ENCODE measurements around the gene MKNK1. TPM values are rescaled to one million over a fixed set of nuclear protein-coding genes. Genes with fewer than 3 reads are reported as not detected.

The MKNK1 gene
- total and polyA plus RNA-seq, 2 of the 4 experiments (the other 2 are of a cell fraction): 14.3 to 35.2 TPM

DNA sequence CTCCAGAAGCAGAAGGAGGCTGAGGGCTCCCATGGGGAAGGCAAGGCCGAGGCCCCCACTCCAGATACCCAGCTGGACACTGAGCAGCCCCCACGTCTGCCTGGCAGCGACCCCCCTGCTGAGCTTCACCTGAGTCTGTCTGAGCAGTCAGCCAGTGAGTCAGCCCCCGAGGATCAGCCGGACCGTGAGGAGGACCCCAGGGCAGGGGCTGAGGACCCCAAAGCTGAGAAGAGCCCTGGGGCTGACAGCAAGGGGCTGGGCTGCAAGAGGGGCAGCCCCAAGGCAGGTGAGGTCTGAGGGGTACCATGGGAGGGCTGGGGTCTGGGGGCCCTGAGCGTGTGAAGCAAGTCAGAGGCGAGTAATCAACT lies 93.1 kb downstream of the MKNK1 start:
- Histone ChIP-seq H3K4me3 (ENCODE audit: insufficient read depth, low read depth, low read length) (no peak overlapping the region), H3K18ac (ENCODE audit: low read depth, low read length) (no peak overlapping the region), H4K8ac (ENCODE audit: low read depth in 2 of 2, low read length in 2 of 2) (no peak overlapping the region), H4K5ac (ENCODE audit: low read depth, low read length) (no peak overlapping the region), H3K4me1 (ENCODE audit: control insufficient read depth, insufficient read depth, low read length) (no peaks in the 10 kb centered on the region), H2BK20ac (ENCODE audit: low read depth, low read length) (no peak overlapping the region), H3K56ac (ENCODE audit: extremely low read depth, insufficient read depth, low read length) (no peak overlapping the region), H3K79me1 (ENCODE audit: low read depth in 1 of 2, low read length in 2 of 2) (no peaks in the 10 kb centered on the region), H2AK5ac (ENCODE audit: low read depth, low read length) (no peak overlapping the region), H4K91ac (ENCODE audit: insufficient read depth, low read depth, low read length) (no peak overlapping the region), H2BK5ac (ENCODE audit: low read depth, low read length, poor library complexity, severe bottlenecking) (no peak overlapping the region), H3K4me2 (ENCODE audit: low read depth, low read length) (no peak overlapping the region), H2BK120ac (ENCODE audit: low read depth, low read length) (no peak overlapping the region), H2AFZ (replicated peaks; ENCODE audit: low read length, poor library complexity) (no peak overlapping the region), H3K9me1 (ENCODE audit: insufficient read depth, low read length) (no peaks in the 10 kb centered on the region), H3K14ac (replicated peaks; ENCODE audit: low read depth, low read length) (no peak overlapping the region), H3K9ac (ENCODE audit: low read depth, low read length) (no peak overlapping the region), H2BK15ac (ENCODE audit: low read depth, low read length) (no peak overlapping the region), H2AK9ac (replicated peaks; ENCODE audit: low read depth, low read length, poor library complexity) (no peak overlapping the region), H3K4ac (ENCODE audit: low read depth, low read length) (no peak overlapping the region), H4K20me1 (ENCODE audit: insufficient read depth, low read length) (no peaks in the 10 kb centered on the region), H3K23ac (ENCODE audit: low read depth, low read length) (no peak overlapping the region), H3K36me3 (ENCODE audit: control insufficient read depth, insufficient read depth, low read length) (no peaks in the 10 kb centered on the region), H3K27ac (ENCODE audit: insufficient read depth, low read length) (no peak overlapping the region), H3K27me3 (ENCODE audit: control insufficient read depth, insufficient read depth, low read length) (peaks cover 39% of the 10 kb centered on the region), H3K9me3 (ENCODE audit: control insufficient read depth, insufficient read depth, low read length) (no peaks in the 10 kb centered on the region)
- in situ Hi-C loops (cut with MboI; ENCODE audit: low sequenced_read_pairs) (no loop called here), dilution Hi-C loops (cut with HindIII; ENCODE audit: low sequenced_read_pairs, unreplicated experiment) (no loop called here), intact Hi-C loops (cut with micrococcal nuclease) (no loop called here)
- WGBS, 2 experiments (ENCODE audit: extremely low coverage in 2 of 2, insufficient read length in 1 of 2): 66% methylated on average over 6 of the region's 8 CpGs; no CpG with 5 or more reads in 1 of the 2 experiments
- no peak for DNase-seq
- BruUV-seq (replicated peaks): no TSS peak
- ATAC-seq (ENCODE audit: low read depth): no peak
- no peak for TF ChIP-seq RCOR1 (IDR thresholded peaks at IDR 0.05; ENCODE audit: insufficient replicate concordance, low read length)
- TF ChIP-seq SMC3 (IDR thresholded peaks at IDR 0.05; ENCODE audit: low read depth, low read length): no peak
- TF ChIP-seq, protein P1, sequence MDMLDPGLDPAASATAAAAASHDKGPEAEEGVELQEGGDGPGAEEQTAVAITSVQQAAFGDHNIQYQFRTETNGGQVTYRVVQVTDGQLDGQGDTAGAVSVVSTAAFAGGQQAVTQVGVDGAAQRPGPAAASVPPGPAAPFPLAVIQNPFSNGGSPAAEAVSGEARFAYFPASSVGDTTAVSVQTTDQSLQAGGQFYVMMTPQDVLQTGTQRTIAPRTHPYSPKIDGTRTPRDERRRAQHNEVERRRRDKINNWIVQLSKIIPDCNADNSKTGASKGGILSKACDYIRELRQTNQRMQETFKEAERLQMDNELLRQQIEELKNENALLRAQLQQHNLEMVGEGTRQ (IDR thresholded peaks at IDR 0.05; ENCODE audit: low read depth, low read length): no peak
- no peak for TF ChIP-seq NFE2L2 (IDR thresholded peaks at IDR 0.05; ENCODE audit: low read depth, low read length)
- TF ChIP-seq FOS (IDR thresholded peaks at IDR 0.05; ENCODE audit: low read depth, low read length): no peak
- TF ChIP-seq MAZ (IDR thresholded peaks at IDR 0.05; ENCODE audit: borderline replicate concordance, low read depth, low read length): no peak
- TF ChIP-seq POLR2A (IDR thresholded peaks at IDR 0.05; ENCODE audit: low read depth, low read length): no peak
- TF ChIP-seq BHLHE40 (IDR thresholded peaks at IDR 0.05; ENCODE audit: low read depth, low read length): no peak
- no peak for TF ChIP-seq RAD21 (IDR thresholded peaks at IDR 0.05; ENCODE audit: low read length)
- TF ChIP-seq, protein P2, sequence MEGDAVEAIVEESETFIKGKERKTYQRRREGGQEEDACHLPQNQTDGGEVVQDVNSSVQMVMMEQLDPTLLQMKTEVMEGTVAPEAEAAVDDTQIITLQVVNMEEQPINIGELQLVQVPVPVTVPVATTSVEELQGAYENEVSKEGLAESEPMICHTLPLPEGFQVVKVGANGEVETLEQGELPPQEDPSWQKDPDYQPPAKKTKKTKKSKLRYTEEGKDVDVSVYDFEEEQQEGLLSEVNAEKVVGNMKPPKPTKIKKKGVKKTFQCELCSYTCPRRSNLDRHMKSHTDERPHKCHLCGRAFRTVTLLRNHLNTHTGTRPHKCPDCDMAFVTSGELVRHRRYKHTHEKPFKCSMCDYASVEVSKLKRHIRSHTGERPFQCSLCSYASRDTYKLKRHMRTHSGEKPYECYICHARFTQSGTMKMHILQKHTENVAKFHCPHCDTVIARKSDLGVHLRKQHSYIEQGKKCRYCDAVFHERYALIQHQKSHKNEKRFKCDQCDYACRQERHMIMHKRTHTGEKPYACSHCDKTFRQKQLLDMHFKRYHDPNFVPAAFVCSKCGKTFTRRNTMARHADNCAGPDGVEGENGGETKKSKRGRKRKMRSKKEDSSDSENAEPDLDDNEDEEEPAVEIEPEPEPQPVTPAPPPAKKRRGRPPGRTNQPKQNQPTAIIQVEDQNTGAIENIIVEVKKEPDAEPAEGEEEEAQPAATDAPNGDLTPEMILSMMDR (conservative IDR thresholded peaks at IDR 0.05; ENCODE audit: low read depth, low read length): no peak
- no peak for TF ChIP-seq RFX5 (IDR thresholded peaks at IDR 0.05; ENCODE audit: low read depth, low read length)
- TF ChIP-seq CEBPB (IDR thresholded peaks at IDR 0.05; ENCODE audit: low read depth, low read length): no peak
- no peak for TF ChIP-seq CHD1 (IDR thresholded peaks at IDR 0.05; ENCODE audit: low read depth, low read length)
- TF ChIP-seq, protein P3, sequence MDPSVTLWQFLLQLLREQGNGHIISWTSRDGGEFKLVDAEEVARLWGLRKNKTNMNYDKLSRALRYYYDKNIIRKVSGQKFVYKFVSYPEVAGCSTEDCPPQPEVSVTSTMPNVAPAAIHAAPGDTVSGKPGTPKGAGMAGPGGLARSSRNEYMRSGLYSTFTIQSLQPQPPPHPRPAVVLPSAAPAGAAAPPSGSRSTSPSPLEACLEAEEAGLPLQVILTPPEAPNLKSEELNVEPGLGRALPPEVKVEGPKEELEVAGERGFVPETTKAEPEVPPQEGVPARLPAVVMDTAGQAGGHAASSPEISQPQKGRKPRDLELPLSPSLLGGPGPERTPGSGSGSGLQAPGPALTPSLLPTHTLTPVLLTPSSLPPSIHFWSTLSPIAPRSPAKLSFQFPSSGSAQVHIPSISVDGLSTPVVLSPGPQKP (IDR thresholded peaks at IDR 0.05; ENCODE audit: borderline replicate concordance, low read depth, low read length): no peak
- TF ChIP-seq MXI1 (IDR thresholded peaks at IDR 0.05; ENCODE audit: borderline replicate concordance, low read depth, low read length): no peak
- TF ChIP-seq MAFK (IDR thresholded peaks at IDR 0.05; ENCODE audit: low read depth, low read length): no peak
- POLR2A ChIA-PET (ENCODE audit: unreplicated experiment): no interaction called here
- CTCF ChIA-PET: no interaction called here

Data from IMR-90 (cell line).